Brain pericyte (primary cell): ENCODE data around the gene SLC25A25.
"Not testable (repeated sequence)": the region's sequence is repeated elsewhere in the genome, so short reads cannot be mapped to it uniquely, and the experiment has no call there.

ENCODE experiments used
- DNase-seq: peaks from one replicate; pipeline ENCODE4 v3.0.0-alpha.2; 2012; ENCODE audit warnings: low read depth, low spot score

SLC25A25 gene

GRCh38 chr9:128124873-128125579 lies 57.0 kb downstream of the SLC25A25 start:
- DNase-seq, result no peak

GRCh38 chr9:128125580-128126354 lies 57.7 kb downstream of the SLC25A25 start:
- DNase-seq, result no peak

GRCh38 chr9:128127568-128127989 lies 59.5 kb downstream of the SLC25A25 start, which contains the start of gene PTGES2:
Gene PTGES2, minus strand, starts transcription at chr9:128127729. Its CDS starts 12 bp downstream, at chr9:128127717.
- DNase-seq, result no peak

- DNase-seq, result peak; percentile 63
These were observed 60.2 kb downstream of the SLC25A25 start for GRCh38 chr9:128127990-128128835.

- no peak for DNase-seq
These were observed 61.0 kb downstream of the SLC25A25 start for GRCh38 chr9:128128836-128129590.

- DNase-seq, result not testable (repeated sequence)
These were observed 62.1 kb downstream of the SLC25A25 start for GRCh38 chr9:128129976-128130590.

GRCh38 chr9:128130651-128131050 lies 62.6 kb downstream of the SLC25A25 start:
- DNase-seq, result not testable (repeated sequence)

GRCh38 chr9:128131346-128131745 lies 63.3 kb downstream of the SLC25A25 start:
- DNase-seq, result not testable (repeated sequence)

- DNase-seq, result not testable (repeated sequence)
These were observed 64.1 kb downstream of the SLC25A25 start for GRCh38 chr9:128132139-128132538.

- not testable (repeated sequence) for DNase-seq
These were observed 67.5 kb downstream of the SLC25A25 start for GRCh38 chr9:128135561-128135960.

GRCh38 chr9:128136816-128137793 lies 69.1 kb downstream of the SLC25A25 start:
- no peak for DNase-seq

- no peak for DNase-seq
These were observed 70.0 kb downstream of the SLC25A25 start for GRCh38 chr9:128138001-128138400.

- DNase-seq, result no peak
These were observed 71.6 kb downstream of the SLC25A25 start for GRCh38 chr9:128139621-128140020.

- DNase-seq, result no peak
These were observed 73.6 kb downstream of the SLC25A25 start for GRCh38 chr9:128141604-128142003.

- DNase-seq, result no peak
These were observed 74.0 kb downstream of the SLC25A25 start for GRCh38 chr9:128142061-128142460.

GRCh38 chr9:128142596-128142995 lies 74.6 kb downstream of the SLC25A25 start:
- DNase-seq, result no peak

- no peak for DNase-seq
These were observed 75.7 kb downstream of the SLC25A25 start for GRCh38 chr9:128143525-128144238.

- no peak for DNase-seq
These were observed 76.5 kb downstream of the SLC25A25 start for GRCh38 chr9:128144239-128145181.
